H1 (cell line): ENCODE data around the gene PINK1.

Experiments used
- CHD2 ChIP-seq: IDR thresholded peaks from 2 replicates; pipeline ENCODE4 v1.6.1; 2012; ENCODE audit warnings: low read length, improper control_type of control experiment
- CTCF ChIP-seq, 3 experiments: IDR thresholded peaks; 1 replicate in 2 of 3; 2 replicates in 1 of 3; pipeline versions ENCODE4 v1.5.1 to v1.6.1; 2011; ENCODE audit warnings: low read length in 3 of 3, mild to moderate bottlenecking in 3 of 3, inconsistent platforms in 2 of 3, low read depth in 1 of 3, moderate library complexity in 1 of 3; ENCODE audit not compliant: insufficient read depth in 1 of 3; ENCODE audit errors: control extremely low read depth in 1 of 3
- E2F6 ChIP-seq: IDR thresholded peaks from 2 replicates; pipeline ENCODE4 v1.6.1; 2012; ENCODE audit warnings: inconsistent platforms
- GABPA ChIP-seq: IDR thresholded peaks from 2 replicates; pipeline ENCODE4 v1.6.1; 2011; ENCODE audit warnings: mild to moderate bottlenecking, low read length, moderate library complexity, borderline replicate concordance; ENCODE audit not compliant: insufficient read depth
- GTF2F1 ChIP-seq: IDR thresholded peaks from 2 replicates; pipeline ENCODE4 v1.6.1; 2012; ENCODE audit warnings: low read depth, low read length, improper control_type of control experiment, borderline replicate concordance
- JUN ChIP-seq: IDR thresholded peaks from 2 replicates; pipeline ENCODE4 v1.6.1; 2011; ENCODE audit warnings: low read depth, mild to moderate bottlenecking, improper control_type of control experiment, low read length
- KDM1A ChIP-seq: fragments of 200-600, 300-600 bp; sonication (generic); IDR thresholded peaks from 2 replicates; pipeline ENCODE4 v1.7.1; 2016; ENCODE audit warnings: mild to moderate bottlenecking, low read length, borderline replicate concordance
- NRF1 ChIP-seq: IDR thresholded peaks from 2 replicates; pipeline ENCODE4 v1.6.1; 2011; ENCODE audit warnings: mild to moderate bottlenecking, low read depth, low read length, improper control_type of control experiment
- POLR2A ChIP-seq, 2 experiments: IDR thresholded peaks; 1 replicate in 1 of 2; 2 replicates in 1 of 2; pipeline ENCODE4 v1.6.1; 2011; ENCODE audit warnings: low read depth in 2 of 2, low read length in 2 of 2, mild to moderate bottlenecking in 2 of 2; ENCODE audit errors: control extremely low read depth in 1 of 2
- RXRA ChIP-seq: IDR thresholded peaks from 2 replicates; pipeline ENCODE4 v1.6.1; 2011; ENCODE audit warnings: low read depth, mild to moderate bottlenecking, low read length, moderate library complexity; ENCODE audit not compliant: insufficient read depth
- YY1 ChIP-seq: IDR thresholded peaks from 2 replicates; pipeline ENCODE4 v1.6.1; 2011; ENCODE audit warnings: low read depth, mild to moderate bottlenecking, low read length

- TF ChIP-seq E2F6: peak; percentile 31; the same call in 1 of the 2 replicates
- TF ChIP-seq GTF2F1: no peak; the same call in 1 of the 2 replicates
- TF ChIP-seq KDM1A: no peak
- TF ChIP-seq GABPA: peak; percentile 95
- TF ChIP-seq POLR2A (IDR thresholded peaks at IDR 0.05; ENCODE audit: control extremely low read depth in 1 of 2, low read depth in 2 of 2, low read length in 2 of 2): peak in 1 of 2 experiments; percentile 86; a peak in 2 of 3 replicates
- peak; percentile 64; the same call in 1 of the 2 replicates for TF ChIP-seq YY1
- no peak for TF ChIP-seq NRF1
- TF ChIP-seq RXRA: no peak
- TF ChIP-seq CHD2: peak; percentile 81
- peak; percentile 13 to 47 (median 23); a peak in 3 of 4 replicates for TF ChIP-seq CTCF (IDR thresholded peaks at IDR 0.05; ENCODE audit: control extremely low read depth in 1 of 3, insufficient read depth in 1 of 3, low read depth in 1 of 3, low read length in 3 of 3)
- TF ChIP-seq JUN: no peak
These were observed 28.2 kb downstream of the PINK1 start, which contains the start of gene DDOST for GRCh38 chr1:20661207-20662109.
